ENCODE measurements around the gene EFHC2.

- TF ChIP-seq NBN (IDR thresholded peaks at IDR 0.05) (no peak), CUX1 (IDR thresholded peaks at IDR 0.05; ENCODE audit: insufficient replicate concordance, low read depth, low read length) (no peak), SRF (IDR thresholded peaks at IDR 0.05; ENCODE audit: low read depth in 2 of 2, low read length in 2 of 2) (no peak), YY1 (IDR thresholded peaks at IDR 0.05; ENCODE audit: low read depth, low read length) (no peak), CTCF (IDR thresholded peaks at IDR 0.05 in 2 of 3, conservative IDR thresholded peaks at IDR 0.05 in 1 of 3; ENCODE audit: control insufficient read depth in 2 of 3, extremely low read depth in 1 of 3, insufficient read depth in 1 of 3, low read depth in 3 of 3, low read length in 3 of 3) (no peak), TCF12 (IDR thresholded peaks at IDR 0.05; ENCODE audit: low read depth, low read length) (no peak), MLLT1 (IDR thresholded peaks at IDR 0.05) (no peak)
Measured at GRCh38 chrX:44099366-44099765, 244.1 kb downstream of the EFHC2 start.

Measured in GM12878 (cell line).